Tibial artery (tissue), 4 donors: Measurements from ENCODE around the gene NAT8L.
A peak's percentile ranks its signal among the peaks of the same experiment; 100 is the strongest.

Experiments
- DNase-seq, 2 donors: peaks; one replicate each; pipeline ENCODE4 v3.0.0-alpha.2; 2019
- H3K27ac ChIP-seq, 2 donors: fragments of 200-600 bp; sonication (generic) in 1 of 2; 1 replicate in 1 of 2; 2 replicates in 1 of 2; pipeline ENCODE4 v1.5.1; 2018 to 2019; ENCODE audit warnings: mild to moderate bottlenecking in 1 of 2
- H3K27me3 ChIP-seq, 2 donors: fragments of 200-600 bp; sonication (generic) in 1 of 2; one replicate each; pipeline versions ENCODE4 v1.5.1 to v1.6.0; 2016 to 2019
- H3K36me3 ChIP-seq, 3 donors: fragments of 200-600 bp; sonication (generic) in 2 of 3; one replicate each; pipeline ENCODE4 v1.5.1; 2016 to 2019; ENCODE audit warnings: mild to moderate bottlenecking in 2 of 3
- H3K4me1 ChIP-seq, 4 donors: fragments of 200-600 bp; sonication (generic) in 2 of 4; 1 replicate in 3 of 4; 2 replicates in 1 of 4; pipeline ENCODE4 v1.5.1; 2016 to 2019
- H3K4me3 ChIP-seq, 2 donors: fragments of 200-600 bp; sonication (generic) in 1 of 2; 1 replicate in 1 of 2; 2 replicates in 1 of 2; pipeline ENCODE4 v1.5.1; 2018 to 2019; ENCODE audit warnings: mild to moderate bottlenecking in 2 of 2
- H3K9me3 ChIP-seq, 3 donors: fragments of 200-600 bp; sonication (generic) in 1 of 3; one replicate each; pipeline ENCODE4 v1.5.1; 2016 to 2019
- intact Hi-C: fragments of 100-400 bp; cut with DNase I; formaldehyde crosslinking; loops from one replicate; pipeline ENCODE4 v1.15.0; 2023; ENCODE audit warnings: low total_unique reads
- TF ChIP-seq, protein P1 (sequence below), 2 experiments: fragments of 200-600 bp in 1 of 2; fragments of 450-650 bp in 1 of 2; IDR thresholded peaks; one replicate each; pipeline ENCODE4 v1.5.1; 2017 to 2019; ENCODE audit warnings: antibody characterized with exemption in 2 of 2, mild to moderate bottlenecking in 1 of 2, moderate library complexity in 1 of 2

The NAT8L gene

DNA sequence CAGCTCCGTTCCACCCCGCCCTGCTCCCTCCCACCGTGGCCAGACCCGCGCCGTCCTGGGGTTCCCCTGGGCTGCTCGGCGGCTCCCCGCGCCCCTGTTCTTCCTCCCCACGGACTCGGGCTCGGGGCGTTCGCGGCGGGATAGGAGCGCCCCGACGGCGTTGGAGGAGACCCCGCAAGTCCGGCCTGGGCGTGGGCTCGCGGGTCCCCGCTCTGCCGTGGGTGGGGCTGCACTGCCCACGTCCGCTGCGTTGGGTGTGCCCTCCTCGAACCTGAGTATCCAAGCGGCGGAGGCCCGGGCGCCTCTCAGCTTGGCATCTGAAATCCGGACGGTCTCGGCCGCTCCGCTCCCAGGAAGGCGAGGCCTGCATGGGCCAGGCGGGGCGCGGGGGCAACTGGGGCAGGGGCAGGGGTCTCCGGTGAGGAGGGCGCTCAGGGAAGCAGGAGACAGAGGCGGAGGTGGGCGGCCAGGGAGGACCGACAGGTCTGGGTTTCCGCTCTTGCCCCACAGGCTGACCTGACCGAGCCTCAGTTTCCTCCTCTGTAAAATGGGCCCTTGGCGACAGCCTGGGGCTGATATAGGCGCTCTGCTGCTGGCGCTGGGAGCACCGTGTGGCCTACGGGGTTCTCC is 12.0 kb upstream of the NAT8L start:
- H3K36me3 ChIP-seq, result no peaks in the 10 kb centered on the region
- TF ChIP-seq, protein P1, sequence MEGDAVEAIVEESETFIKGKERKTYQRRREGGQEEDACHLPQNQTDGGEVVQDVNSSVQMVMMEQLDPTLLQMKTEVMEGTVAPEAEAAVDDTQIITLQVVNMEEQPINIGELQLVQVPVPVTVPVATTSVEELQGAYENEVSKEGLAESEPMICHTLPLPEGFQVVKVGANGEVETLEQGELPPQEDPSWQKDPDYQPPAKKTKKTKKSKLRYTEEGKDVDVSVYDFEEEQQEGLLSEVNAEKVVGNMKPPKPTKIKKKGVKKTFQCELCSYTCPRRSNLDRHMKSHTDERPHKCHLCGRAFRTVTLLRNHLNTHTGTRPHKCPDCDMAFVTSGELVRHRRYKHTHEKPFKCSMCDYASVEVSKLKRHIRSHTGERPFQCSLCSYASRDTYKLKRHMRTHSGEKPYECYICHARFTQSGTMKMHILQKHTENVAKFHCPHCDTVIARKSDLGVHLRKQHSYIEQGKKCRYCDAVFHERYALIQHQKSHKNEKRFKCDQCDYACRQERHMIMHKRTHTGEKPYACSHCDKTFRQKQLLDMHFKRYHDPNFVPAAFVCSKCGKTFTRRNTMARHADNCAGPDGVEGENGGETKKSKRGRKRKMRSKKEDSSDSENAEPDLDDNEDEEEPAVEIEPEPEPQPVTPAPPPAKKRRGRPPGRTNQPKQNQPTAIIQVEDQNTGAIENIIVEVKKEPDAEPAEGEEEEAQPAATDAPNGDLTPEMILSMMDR (IDR thresholded peaks at IDR 0.05), result no peak
- peaks cover 0 to 5% (median 0%) of the 10 kb centered on the region in 3 donors for H3K9me3 ChIP-seq
- intact Hi-C loops, result no loop called here
- peak in 1 of 2 donors; percentile 13 for DNase-seq
- H3K27me3 ChIP-seq, result peaks cover 0 to 72% of the 10 kb centered on the region in 2 donors
- no peak overlapping the region for H3K4me3 ChIP-seq
- no peak overlapping the region for H3K27ac ChIP-seq
- peaks cover 0 to 16% (median 7%) of the 10 kb centered on the region in 4 donors for H3K4me1 ChIP-seq

DNA sequence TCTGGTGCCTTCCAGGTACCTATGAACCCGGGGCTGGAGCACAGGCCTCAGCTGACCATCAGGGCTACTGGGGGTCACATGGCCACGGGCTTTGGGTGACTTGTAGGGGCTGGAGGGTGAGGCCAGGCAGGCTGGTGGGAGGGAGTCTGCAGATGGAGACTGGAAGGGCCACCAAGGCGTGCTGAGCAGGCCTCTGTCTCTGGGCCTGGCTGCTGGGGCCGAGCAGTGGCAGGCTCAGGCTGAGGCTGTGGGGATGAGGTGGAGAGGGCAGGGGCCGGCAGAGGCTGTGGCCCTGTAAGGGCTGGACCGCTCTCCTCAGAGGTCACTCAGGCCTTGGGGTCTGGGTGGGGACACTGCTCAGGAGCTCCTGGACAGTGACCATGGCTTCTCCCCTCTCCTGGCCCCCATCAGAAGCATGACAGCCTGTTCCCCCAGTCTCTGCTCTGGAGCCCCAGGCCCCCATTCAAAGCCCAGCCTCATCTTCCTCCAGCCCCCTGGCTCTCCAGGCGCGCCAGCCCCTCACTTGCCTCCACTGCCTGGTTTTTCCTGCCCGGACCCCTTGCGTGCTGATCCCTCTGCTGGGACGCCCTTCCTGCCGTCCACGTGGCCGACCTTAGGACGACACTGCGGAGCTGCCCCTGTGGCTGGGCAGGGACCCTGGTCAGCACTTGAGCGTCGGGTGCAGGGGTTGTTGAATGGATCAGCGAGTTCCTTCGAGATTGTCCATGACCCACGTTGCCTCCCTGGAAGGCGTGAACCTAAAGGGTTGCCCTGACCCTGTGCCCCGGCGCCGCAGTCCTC is 11.1 kb upstream of the NAT8L start:
- H3K4me1 ChIP-seq, result peaks cover 0 to 8% (median 0%) of the 10 kb centered on the region in 4 donors
- intact Hi-C loops, result no loop called here
- H3K27me3 ChIP-seq, result peaks cover 0 to 64% of the 10 kb centered on the region in 2 donors
- H3K9me3 ChIP-seq, result peaks cover 0 to 5% (median 0%) of the 10 kb centered on the region in 3 donors
- H3K4me3 ChIP-seq, result no peak overlapping the region
- H3K27ac ChIP-seq, result no peak overlapping the region
- no peaks in the 10 kb centered on the region for H3K36me3 ChIP-seq
- TF ChIP-seq, protein P1 (IDR thresholded peaks at IDR 0.05), result no peak
- DNase-seq, result peak in 1 of 2 donors; percentile 17

DNA sequence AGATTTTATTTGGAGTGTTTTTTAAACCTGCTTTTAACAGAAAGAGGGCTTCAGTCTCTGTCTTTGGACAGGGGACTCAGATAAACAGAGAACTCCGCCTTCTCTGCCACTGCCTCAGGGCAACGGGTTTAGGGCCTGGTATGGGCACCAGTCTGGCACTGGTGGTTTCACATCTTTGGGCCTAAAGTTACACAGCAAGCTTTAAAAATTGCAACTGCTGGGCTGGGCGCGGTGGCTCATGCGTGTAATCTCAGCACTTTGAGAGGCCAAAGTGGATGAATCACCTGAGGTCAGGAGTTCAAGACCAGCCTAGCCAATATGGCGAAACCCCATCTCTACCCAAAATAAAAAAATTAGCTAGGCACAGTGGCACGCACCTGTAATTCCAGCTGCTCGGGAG is 10.3 kb upstream of the NAT8L start:
- TF ChIP-seq, protein P1 (IDR thresholded peaks at IDR 0.05), result no peak
- Histone ChIP-seq H3K27me3 (peaks cover 0 to 56% of the 10 kb centered on the region in 2 donors), H3K4me1 (peaks cover 0 to 6% (median 0%) of the 10 kb centered on the region in 4 donors), H3K9me3 (peaks cover 0 to 5% (median 0%) of the 10 kb centered on the region in 3 donors), H3K4me3 (no peak overlapping the region), H3K36me3 (no peaks in the 10 kb centered on the region), H3K27ac (no peak overlapping the region)
- intact Hi-C loops, result no loop called here
- DNase-seq, result no peak

DNA sequence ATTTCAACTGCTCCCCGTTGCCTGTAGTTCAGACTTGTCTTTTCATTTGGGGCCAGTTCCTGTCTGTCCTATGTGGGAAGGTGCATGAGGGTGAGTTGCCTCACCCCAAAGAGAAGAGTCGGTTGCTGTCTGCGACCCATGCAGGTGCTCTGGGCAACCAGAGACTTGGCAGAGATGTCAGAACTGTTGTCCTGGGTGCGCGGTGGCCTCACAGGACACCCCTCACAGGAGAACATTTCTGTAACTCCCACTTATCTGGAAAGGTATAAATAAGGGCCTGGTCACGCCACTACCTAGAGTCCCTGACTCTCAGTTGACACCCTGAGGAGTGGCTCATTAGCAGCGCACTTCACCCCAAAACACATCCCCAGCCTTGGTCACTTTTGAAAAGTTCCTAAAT is 9.7 kb upstream of the NAT8L start:
- TF ChIP-seq, protein P1 (IDR thresholded peaks at IDR 0.05), result no peak
- no peak overlapping the region for H3K4me3 ChIP-seq
- H3K9me3 ChIP-seq, result peaks cover 0 to 5% (median 0%) of the 10 kb centered on the region in 3 donors
- H3K4me1 ChIP-seq, result peaks cover 0 to 6% (median 0%) of the 10 kb centered on the region in 4 donors
- no peak overlapping the region for H3K27ac ChIP-seq
- intact Hi-C loops, result no loop called here
- no peak for DNase-seq
- no peaks in the 10 kb centered on the region for H3K36me3 ChIP-seq
- H3K27me3 ChIP-seq, result peaks cover 0 to 56% of the 10 kb centered on the region in 2 donors

DNA sequence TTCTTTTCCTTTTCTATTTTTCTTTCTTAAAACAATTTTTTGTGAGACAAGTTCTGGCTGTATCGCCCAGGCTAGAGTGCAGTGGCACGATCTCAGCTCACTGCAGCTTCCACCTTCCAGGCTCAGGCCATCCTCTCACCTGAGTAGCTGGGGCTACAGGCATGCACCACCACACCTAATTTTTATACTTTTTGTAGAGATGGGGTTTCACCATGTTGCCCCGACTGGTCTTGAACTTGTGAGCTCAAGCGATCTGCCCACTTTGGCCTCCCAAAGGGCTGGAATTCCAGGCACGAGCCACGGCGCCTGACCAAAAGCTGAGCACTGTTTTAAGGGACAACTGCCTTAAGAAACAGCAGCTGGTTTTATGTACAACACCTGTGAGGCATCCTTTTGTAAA is 9.3 kb upstream of the NAT8L start:
- TF ChIP-seq, protein P1 (IDR thresholded peaks at IDR 0.05), result no peak
- Histone ChIP-seq H3K9me3 (peaks cover 0 to 4% (median 0%) of the 10 kb centered on the region in 3 donors), H3K4me1 (peaks cover 0 to 6% (median 0%) of the 10 kb centered on the region in 4 donors), H3K36me3 (no peaks in the 10 kb centered on the region), H3K4me3 (no peak overlapping the region), H3K27ac (no peak overlapping the region), H3K27me3 (peaks cover 0 to 58% of the 10 kb centered on the region in 2 donors)
- DNase-seq, result peak in 1 of 2 donors; percentile 5
- intact Hi-C loops, result no loop called here
